ENCODE measurements around the gene CCDC43. TPM values are rescaled to one million over a fixed set of nuclear protein-coding genes. Genes with fewer than 3 reads are reported as not detected.
"Not testable (repeated sequence)": the region's sequence is repeated elsewhere in the genome, so short reads cannot be mapped to it uniquely, and the experiment has no call there.

The CCDC43 gene
- total and polyA plus RNA-seq, 2 donors (not counting 3 experiments of a cell fraction or from before 2014, with no cell fraction given) = 5.9 to 31.7 TPM

DNA sequence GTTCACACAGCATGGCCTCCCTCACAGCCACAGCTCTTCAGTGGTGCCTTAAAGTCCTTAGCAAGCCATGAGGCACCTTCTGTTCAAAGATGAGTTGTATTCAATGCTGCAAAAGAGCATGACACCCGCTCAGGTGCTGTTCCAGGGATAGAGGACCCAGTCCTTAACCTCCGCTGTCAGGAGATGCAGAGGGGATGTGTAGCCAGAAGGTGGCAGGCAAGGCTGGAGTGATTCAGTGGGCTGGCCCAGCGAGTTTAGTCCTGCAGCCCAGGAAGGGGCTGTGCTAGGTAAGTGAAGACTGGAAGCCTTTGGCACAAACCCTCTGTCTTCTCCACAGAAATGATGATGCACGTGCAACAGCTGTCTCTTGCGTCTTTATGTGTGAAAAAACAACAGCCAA is 44.2 kb upstream of the CCDC43 start:
- Histone ChIP-seq H3K36me3 (ENCODE audit: control insufficient read depth in 2 of 2, extremely low read depth in 1 of 2, insufficient read depth in 2 of 2, low read length in 2 of 2) (peaks cover 0 to 5% of the 10 kb centered on the region in 2 experiments), H3K4me3 (replicated peaks in 1 of 3; ENCODE audit: insufficient read depth in 1 of 3, low read depth in 1 of 3, low read length in 3 of 3) (no peak overlapping the region), H3K27me3 (ENCODE audit: control insufficient read depth in 2 of 2, insufficient read depth in 2 of 2, low read length in 2 of 2) (no peaks in the 10 kb centered on the region), H3K4me2 (ENCODE audit: insufficient read depth, low read length) (no peak overlapping the region), H3K27ac (ENCODE audit: insufficient read depth, low read depth, low read length) (no peak overlapping the region), H3K79me2 (ENCODE audit: control insufficient read depth, insufficient read depth, low read length) (no peaks in the 10 kb centered on the region), H3K9ac (replicated peaks; ENCODE audit: extremely low read depth, insufficient read depth, low read length) (no peak overlapping the region), H2AFZ (ENCODE audit: low read depth, low read length) (no peak overlapping the region), H3K9me3 (replicated peaks; ENCODE audit: control insufficient read depth, insufficient read depth, low read length) (no peaks in the 10 kb centered on the region), H3K9me1 (replicated peaks; ENCODE audit: control insufficient read depth, extremely low read depth, insufficient read depth, low read length) (no peaks in the 10 kb centered on the region), H3K4me1 (ENCODE audit: control insufficient read depth, extremely low read depth, insufficient read depth, low read length) (no peaks in the 10 kb centered on the region), H4K20me1 (replicated peaks; ENCODE audit: control insufficient read depth, extremely low read depth, insufficient read depth, low read length) (no peaks in the 10 kb centered on the region)
- FAIRE-seq = peak; percentile 62
- CTCF ChIA-PET = interaction anchor here (1.2 to 1.3 kb wide), 2 partner anchors 14 to 16 kb away, joined by 3 read pairs; no protein-coding TSS in a partner anchor
- dilution Hi-C loops (cut with MboI; ENCODE audit: extremely low pct_ligation_motif_present, low sequenced_read_pairs) = no loop called here
- DNase-seq (ENCODE audit: low read depth, low spot score) = no peak
- no peak for TF ChIP-seq FOS (IDR thresholded peaks at IDR 0.05; ENCODE audit: borderline replicate concordance, insufficient read depth, low read length)
- TF ChIP-seq, protein P1, sequence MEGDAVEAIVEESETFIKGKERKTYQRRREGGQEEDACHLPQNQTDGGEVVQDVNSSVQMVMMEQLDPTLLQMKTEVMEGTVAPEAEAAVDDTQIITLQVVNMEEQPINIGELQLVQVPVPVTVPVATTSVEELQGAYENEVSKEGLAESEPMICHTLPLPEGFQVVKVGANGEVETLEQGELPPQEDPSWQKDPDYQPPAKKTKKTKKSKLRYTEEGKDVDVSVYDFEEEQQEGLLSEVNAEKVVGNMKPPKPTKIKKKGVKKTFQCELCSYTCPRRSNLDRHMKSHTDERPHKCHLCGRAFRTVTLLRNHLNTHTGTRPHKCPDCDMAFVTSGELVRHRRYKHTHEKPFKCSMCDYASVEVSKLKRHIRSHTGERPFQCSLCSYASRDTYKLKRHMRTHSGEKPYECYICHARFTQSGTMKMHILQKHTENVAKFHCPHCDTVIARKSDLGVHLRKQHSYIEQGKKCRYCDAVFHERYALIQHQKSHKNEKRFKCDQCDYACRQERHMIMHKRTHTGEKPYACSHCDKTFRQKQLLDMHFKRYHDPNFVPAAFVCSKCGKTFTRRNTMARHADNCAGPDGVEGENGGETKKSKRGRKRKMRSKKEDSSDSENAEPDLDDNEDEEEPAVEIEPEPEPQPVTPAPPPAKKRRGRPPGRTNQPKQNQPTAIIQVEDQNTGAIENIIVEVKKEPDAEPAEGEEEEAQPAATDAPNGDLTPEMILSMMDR (IDR thresholded peaks at IDR 0.05; ENCODE audit: extremely low read depth in 1 of 2, insufficient read depth in 1 of 2, low read depth in 1 of 2, low read length in 2 of 2) = peak in 1 of 2 donors; percentile 29
- no peak for TF ChIP-seq POLR2A (IDR thresholded peaks at IDR 0.05; ENCODE audit: low read depth, low read length)
- TF ChIP-seq JUN (IDR thresholded peaks at IDR 0.05; ENCODE audit: borderline replicate concordance, insufficient read depth, insufficient read length, low read depth) = no peak
- TF ChIP-seq EZH2 (IDR thresholded peaks at IDR 0.05; ENCODE audit: borderline replicate concordance, low read depth, low read length, severe bottlenecking) = no peak
- no peak for TF ChIP-seq MYC (IDR thresholded peaks at IDR 0.05; ENCODE audit: low read depth, low read length)
- intact Hi-C loops (cut with micrococcal nuclease) = loop anchor here (10.0 kb wide), 1 partner anchor 199 kb away; no protein-coding TSS in a partner anchor
- BruUV-seq (replicated peaks) = no TSS peak
- POLR2A ChIA-PET = interaction anchor here (0.5 kb wide), 1 partner anchor 40 kb away, joined by 3 read pairs; no protein-coding TSS in a partner anchor

DNA sequence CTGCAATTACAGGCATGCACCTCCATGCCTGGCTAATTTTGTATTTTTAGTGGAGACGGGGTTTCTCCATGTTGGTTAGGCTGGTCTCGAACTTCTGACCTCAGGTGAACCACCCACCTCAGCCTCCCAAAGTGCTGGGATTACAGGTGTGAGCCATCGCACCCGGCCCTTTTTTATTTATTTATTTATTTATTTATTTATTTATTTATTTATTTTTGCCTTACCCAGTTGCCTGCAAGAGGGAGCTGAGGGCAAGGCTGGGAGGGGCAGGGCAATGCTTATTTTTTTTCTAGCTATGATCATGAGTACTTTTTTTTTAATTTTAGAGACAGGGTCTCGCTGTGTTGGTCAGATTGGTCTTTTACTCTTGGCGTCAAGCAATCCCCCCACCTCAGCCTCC is 36.5 kb upstream of the CCDC43 start:
- H3K4me1 ChIP-seq (ENCODE audit: control insufficient read depth, extremely low read depth, insufficient read depth, low read length); FAIRE-seq; BruUV-seq (replicated peaks); H3K4me3 ChIP-seq (replicated peaks in 1 of 3; ENCODE audit: insufficient read depth in 1 of 3, low read depth in 1 of 3, low read length in 3 of 3); H3K4me2 ChIP-seq (ENCODE audit: insufficient read depth, low read length); H3K79me2 ChIP-seq (ENCODE audit: control insufficient read depth, insufficient read depth, low read length); DNase-seq (ENCODE audit: low read depth, low spot score); POLR2A ChIA-PET; dilution Hi-C loops (cut with MboI; ENCODE audit: extremely low pct_ligation_motif_present, low sequenced_read_pairs); CTCF ChIA-PET; H3K27me3 ChIP-seq (ENCODE audit: control insufficient read depth in 2 of 2, insufficient read depth in 2 of 2, low read length in 2 of 2); intact Hi-C loops (cut with micrococcal nuclease); H2AFZ ChIP-seq (ENCODE audit: low read depth, low read length); H3K27ac ChIP-seq (ENCODE audit: insufficient read depth, low read depth, low read length); H3K9me3 ChIP-seq (replicated peaks; ENCODE audit: control insufficient read depth, insufficient read depth, low read length); H4K20me1 ChIP-seq (replicated peaks; ENCODE audit: control insufficient read depth, extremely low read depth, insufficient read depth, low read length); H3K9ac ChIP-seq (replicated peaks; ENCODE audit: extremely low read depth, insufficient read depth, low read length); H3K36me3 ChIP-seq (ENCODE audit: control insufficient read depth in 2 of 2, extremely low read depth in 1 of 2, insufficient read depth in 2 of 2, low read length in 2 of 2); H3K9me1 ChIP-seq (replicated peaks; ENCODE audit: control insufficient read depth, extremely low read depth, insufficient read depth, low read length): not testable (repeated sequence)

Measured in endothelial cell of umbilical vein (primary cell).